HG03565 (cell line): ENCODE data around the gene ARHGAP4.

Experiments used
- ATAC-seq: cut with Tn5 transposase; IDR thresholded peaks from one replicate; pipeline ENCODE4 v1.9.1; 2021; ENCODE audit warnings: mild to moderate bottlenecking, moderate library complexity; ENCODE audit not compliant: unreplicated experiment

Gene ARHGAP4

DNA sequence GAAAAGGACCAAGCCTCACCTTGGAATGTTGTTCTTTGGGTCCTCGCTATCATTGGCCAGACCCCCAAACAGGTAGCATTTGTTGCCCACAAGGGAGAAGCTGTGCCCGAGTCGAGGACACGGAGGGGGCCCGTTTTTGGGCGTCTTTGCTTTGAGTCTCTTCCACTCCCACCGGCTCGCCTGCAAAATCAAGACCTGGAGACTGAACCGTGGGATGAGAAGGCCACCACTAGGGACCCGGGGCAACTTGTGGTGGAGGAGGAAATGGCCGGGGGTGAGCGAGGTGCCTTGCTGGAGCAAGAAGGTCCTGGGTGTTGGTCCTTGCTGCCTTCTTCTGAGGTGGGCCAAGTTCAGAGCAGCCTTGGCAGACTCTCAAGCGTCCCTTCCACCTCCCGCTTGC lies 38.0 kb upstream of the ARHGAP4 start:
- ATAC-seq: no peak

DNA sequence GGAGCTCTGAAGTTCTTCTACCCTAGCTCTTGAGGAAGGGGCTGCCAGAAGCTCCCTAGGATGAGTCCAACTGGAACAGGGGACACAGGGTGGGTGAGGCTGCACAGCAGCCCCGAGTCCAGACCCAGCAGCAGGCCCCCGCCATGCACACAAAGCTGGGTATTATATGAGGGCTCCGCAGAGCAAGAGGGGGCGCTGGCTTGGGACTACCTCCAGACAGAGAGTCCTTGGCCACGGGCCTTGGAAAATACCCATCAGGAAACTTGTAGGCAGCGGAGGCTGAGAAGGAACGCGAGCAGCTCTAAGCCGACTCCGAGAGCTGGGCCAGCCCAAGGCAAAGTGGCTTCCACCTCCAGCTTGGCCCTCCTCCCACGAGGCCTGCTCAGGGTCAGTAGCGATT lies 37.5 kb upstream of the ARHGAP4 start:
- ATAC-seq: no peak

- ATAC-seq: no peak
These were observed 35.2 kb upstream of the ARHGAP4 start for GRCh38 chrX:153961292-153961691.

- no peak for ATAC-seq
These were observed 34.7 kb upstream of the ARHGAP4 start for GRCh38 chrX:153960786-153961185.

- ATAC-seq: no peak
These were observed 34.0 kb upstream of the ARHGAP4 start for GRCh38 chrX:153960077-153960476.

DNA sequence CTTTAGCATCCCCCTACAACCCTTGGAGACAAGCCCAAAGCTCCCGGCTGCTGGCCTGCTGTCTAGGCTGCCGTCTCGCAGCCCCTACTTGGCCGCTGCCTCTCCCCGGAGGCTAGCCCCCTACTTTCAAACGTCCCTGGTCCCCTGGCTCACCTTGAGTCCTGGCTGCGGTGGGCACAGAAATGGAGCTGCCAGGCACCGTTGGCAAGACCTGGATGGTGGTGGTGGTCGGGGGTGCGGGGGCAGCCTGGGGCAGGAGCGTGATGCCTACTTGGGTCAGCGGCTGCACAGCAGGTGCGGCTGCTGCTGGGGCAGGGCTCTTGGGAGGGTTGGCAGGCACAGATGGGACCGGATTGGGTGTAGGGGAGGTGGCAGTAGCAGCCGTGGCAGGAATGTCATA lies 33.6 kb upstream of the ARHGAP4 start:
- no peak for ATAC-seq

DNA sequence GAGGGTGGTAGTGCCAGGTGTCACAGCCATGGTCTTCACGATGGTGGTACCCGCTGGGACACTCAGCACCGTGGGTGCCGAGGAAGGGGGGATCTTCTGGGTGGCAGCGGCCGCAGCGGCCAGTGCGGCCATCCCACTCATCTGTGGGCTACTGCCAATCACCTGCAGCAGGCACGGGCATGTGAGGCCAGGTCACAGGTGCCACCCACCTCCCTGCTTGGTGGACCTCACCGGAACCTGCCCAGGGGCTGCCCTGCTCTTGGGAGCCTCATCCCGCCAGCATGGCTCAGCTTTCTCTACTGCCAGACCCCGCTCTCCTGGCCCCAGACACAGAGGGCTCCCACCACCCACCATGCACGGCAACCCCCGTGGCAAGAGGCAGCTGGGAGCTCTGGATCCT lies 32.5 kb upstream of the ARHGAP4 start:
- ATAC-seq: no peak

DNA sequence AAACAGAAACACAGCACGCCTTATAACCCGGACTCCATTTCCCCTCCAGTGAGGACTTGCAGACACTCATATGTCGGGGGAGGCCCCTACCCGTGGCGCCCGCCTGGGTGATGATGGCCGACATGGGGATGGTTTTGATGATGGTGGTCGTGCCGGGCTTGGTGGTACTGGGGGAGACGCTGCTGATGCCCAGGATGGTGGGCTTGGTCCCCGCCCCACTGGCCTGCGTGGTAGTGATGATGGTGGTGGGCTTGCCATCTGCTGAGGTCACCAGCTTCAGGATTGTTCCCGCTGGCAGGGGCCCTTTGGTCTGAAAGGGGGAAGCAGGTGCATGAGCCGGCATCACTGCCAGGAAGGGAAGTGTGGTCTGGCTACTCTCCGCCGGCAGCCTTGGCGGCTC lies 31.2 kb upstream of the ARHGAP4 start:
- no peak for ATAC-seq

DNA sequence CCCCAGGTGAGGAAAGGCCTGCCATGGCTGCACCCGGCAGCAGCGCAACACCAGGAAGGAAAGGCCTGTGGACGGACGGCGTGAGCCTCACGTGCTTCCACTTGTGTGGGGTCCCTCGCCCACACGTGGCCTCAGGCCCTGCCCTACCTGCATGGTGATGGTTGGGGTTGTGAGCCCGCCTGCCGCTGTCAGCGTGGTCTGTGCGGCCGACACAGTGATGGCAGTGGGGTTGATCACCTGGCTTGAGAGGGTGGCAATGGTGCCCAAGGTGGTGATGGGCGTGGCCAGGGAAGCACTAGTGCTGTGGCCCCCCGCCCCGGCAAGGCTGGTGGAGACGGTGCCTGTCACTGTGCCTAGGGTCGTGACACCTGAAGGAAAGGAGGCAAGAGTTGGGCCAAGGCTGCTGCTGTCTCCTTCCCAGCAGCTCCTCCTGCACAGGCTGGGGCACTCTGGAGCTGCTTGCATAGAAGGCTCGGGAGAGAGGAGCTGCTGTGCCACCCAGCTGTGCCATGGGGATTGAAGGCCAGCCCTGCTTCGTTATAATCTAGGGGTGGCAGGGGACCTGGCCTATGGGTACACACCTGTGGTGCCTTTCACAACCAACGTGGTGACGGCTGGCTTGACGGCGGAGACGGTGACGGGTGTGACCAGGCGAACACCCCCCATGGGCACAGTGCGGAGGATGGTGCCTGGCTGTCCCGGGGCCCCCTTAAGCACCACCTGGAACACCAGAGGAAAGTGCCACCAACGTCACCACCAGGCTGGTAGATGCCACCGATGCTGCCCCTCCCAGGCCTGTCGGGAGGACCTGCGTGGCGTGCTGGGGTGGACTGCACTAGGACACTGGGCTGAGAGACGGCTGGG lies 30.2 kb upstream of the ARHGAP4 start:
- no peak for ATAC-seq

- ATAC-seq: no peak
These were observed 29.2 kb upstream of the ARHGAP4 start for GRCh38 chrX:153955228-153955732.

GRCh38 chrX:153954558-153955227 lies 28.6 kb upstream of the ARHGAP4 start:
- ATAC-seq: no peak

DNA sequence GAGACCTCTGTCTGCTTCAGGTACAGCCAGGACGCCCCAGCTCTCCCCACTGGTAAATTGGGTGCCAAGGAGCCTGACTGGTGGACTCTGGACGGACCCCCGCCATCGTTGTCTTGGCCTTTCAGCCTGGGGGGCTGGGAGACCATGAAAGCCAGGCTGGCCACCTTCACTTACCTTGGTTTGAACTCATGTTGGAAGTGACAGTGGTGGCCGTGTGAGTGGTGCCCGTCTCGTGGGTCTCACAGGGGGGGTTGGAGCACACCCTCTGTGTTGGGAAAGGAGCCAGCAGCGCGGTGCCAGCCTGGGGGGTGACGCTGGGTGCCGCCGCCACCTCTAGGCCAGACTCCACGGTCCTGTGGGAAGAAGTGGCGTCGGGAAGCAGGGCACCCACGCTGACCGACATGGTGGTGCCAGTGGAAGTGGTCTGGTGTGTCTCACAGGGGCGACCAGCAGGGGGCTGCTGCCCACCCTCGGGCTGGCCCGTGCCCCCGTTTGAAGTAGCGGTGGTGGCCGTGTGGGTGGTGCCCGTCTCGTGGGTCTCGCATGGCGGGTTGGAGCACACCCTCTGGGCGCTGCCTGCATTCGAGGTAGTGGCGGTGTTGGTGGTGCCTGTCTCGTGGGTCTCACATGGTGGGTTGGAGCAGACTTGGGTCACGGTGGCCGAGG lies 28.0 kb upstream of the ARHGAP4 start:
- no peak for ATAC-seq

GRCh38 chrX:153953342-153953830 lies 27.3 kb upstream of the ARHGAP4 start:
- ATAC-seq: no peak

DNA sequence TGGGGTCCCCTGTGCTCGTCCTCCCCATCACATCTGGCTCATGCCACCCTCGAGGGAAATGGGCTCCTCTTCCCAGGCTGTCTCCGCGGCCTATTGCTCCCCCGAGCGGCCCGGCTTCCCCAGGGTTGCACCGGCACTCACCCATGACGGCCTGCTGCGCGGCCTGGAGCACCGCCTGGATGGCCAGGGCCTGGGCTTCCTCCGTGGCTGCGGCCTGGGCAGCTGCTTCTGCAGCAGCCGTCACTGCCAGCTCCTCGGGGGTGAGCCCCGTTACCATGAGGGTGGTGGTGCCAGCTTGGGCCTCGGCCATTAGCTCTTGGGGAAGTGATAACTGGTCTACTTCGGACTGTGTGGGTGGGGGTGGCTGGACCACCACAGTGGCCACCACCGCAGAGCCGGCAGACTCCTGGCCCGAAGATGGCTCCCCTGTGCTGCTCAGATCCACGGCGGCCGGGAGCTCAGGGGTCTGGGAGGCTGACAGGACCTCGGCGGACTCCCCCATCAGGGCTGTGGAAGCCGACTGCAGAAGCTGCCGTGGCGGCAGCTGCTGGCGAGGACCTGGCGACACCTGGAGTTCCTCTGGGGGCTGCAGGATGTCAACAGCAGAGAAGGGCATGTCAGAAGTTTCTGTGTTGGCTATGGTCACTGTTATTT lies 26.4 kb upstream of the ARHGAP4 start:
- no peak for ATAC-seq

DNA sequence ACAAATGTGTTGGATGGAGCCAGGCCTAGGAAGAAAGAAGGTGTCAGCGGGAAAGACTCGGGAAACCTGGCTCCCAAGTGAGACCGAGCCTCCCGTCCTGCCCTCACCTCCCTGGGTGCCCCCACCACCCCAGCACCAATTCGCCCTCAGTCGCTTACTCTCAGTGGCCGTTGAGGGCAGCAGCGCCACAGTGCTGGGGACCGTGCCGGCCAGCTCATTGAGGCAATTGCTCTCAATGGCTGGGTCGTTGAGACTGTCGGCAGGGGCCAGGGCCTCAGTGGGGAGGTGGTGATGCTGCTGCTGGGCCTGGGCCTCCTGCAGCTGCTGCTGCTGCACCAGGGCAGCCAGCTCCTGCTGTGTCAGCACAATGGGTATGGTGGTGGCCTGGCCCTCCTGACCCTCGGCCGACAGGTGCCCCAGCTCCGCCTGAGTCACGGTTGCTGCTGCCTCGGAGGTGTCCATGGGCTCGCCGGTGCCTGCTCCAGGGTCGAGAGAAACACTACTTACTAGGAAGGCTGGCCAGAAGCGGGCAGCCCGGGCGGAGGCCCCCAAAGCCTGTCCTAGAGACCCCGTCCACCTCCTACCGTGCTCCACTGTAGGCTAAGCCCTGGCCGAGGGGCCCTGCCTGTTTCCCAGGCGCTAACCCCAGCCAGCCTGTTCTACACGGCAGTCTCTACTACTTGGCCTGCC lies 25.8 kb upstream of the ARHGAP4 start:
- ATAC-seq: no peak

DNA sequence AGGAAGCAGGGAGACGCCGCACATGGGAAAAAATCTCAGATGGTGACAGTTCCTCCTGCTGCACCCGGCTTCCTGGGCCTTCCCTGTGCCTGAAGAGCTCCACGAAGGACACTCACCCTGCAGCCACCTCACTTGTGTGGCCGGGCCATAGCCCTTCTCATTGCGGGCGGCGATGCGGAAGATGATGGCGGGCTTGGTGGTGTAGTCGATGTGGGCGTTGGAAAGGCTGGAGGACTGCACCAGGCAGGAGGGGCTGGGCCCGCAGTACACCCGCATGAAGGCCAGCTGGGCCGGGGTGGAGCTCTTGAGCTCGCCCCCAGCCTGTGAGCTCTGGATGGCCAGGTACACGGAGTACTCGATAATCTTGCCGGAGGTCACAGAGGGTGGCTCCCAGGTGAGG lies 24.1 kb upstream of the ARHGAP4 start:
- ATAC-seq: no peak

DNA sequence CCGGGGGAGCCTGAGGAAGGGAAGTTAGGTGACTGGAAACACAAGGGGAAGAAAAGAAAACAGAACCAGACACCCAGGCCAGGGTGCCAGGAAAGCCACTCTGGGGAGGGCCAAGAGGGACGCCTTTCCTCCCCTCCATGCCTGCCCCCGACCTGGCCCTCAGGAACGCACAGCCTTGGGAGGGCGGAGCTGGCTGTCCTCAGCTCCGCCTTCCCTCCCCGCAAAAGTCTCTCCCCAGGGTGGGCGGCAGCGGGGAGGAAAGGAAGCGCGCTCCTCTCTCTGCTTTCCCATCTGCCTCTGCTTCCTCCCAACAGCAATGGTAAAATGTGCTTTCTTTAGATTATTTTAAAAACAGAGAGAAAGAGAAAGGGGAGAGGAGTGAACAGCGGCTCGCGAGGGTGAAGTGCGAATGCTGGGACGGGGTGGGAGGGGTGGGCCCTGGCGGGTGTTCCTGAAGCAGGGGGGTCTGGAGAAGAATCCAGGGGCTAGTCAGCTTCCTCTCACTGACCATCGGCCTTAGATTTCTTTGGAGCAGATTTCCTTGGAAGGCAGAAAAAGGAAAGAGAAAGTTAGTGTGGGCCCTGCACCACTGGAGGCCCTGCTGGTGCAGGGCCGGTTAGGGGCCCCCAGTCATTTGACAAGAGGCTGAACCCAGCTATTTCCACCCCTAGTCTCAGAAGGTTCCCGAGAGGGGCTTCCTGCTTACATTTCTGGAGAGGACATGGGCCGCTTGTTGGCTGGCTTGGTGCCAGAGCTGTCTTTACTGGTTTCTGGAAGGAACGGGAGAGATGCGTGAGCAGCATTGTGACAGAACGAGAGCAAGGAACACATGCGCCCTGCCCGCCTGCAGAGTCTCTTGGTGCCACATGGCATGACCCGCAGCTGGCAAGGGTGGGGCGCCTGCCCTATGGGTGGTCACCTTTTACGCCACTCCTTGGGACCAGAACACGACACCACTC lies 23.1 kb upstream of the ARHGAP4 start:
- ATAC-seq: no peak

DNA sequence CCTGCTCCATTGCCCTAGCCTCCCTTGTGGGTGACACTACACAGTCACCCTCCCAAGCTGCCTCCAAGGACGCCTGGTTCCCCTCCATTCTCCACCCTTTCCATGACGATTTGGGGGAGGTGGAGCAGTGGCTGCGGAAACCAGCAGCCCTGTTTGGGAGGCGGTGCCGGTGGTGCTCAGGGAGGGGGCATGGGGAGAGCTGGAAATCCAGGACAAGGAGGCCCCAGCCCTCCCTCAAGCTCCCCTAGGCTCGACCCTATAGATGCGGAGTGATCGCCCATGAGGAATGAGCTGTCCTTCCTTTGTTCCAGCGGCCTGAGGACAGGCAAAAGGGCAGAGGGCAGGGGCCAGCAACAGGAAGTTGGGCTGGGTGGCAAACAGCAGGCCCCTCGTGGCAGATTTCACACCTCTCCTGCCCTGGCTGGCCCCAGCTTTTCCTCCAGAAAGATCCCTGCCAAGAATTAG lies 22.0 kb upstream of the ARHGAP4 start:
- no peak for ATAC-seq
